Kidney capillary endothelial cell (primary cell): ENCODE measurements around the gene RAB36.

Experiments used
- DNase-seq: peaks from one replicate; pipeline ENCODE4 v3.0.0-alpha.2; 2018; ENCODE audit warnings: low spot score

Gene RAB36

DNA sequence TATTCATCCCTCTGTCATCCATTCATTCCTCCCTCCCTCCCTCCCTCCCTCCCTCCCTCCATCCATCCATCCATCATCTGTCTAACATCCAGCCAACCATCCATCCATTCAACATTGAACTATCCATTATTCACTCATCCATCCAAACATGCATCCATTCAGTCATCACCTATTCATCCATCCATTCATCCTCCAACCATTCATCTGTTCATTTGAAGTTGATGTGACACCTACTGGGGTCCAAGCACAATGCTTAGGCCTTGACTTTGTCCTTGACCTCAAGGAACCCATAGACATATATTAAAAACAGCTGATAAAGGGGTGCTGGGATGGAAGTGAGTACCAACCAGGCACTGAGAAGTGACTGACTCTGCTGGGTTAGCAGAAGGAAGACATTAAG lies 61.6 kb downstream of the RAB36 start:
- DNase-seq = no peak

DNA sequence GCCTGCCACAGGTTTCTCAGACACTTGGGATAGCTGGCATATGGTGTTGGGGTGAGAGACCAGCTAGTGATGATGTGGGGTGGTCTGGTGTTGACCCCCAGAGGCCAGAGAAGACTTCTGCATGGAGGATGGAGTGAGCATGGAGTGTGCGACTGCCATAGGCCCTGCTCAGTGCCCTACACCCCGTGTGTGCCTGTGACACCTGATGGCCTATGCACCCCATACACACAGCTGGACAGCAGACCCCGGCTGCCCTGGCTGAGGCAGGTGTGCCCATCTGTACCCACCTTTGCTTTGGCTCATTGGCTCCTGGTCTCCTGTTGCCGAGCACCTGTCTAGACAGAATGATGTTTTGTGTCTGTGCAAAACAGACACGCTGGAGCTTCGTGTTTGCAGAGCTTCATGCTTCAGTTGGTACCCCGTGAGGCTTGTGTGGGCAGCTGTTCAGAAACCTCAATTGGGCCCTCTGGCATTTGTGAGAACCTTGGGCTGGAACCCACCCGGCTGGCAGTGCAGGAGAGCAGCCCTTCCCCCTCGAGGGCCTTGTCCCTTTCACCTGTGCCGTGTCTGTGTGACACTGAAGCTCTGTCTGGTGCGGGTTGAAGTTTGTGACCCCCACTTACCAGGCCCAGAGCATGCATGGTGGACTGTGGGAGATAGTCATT lies 62.6 kb downstream of the RAB36 start:
- no peak for DNase-seq

DNA sequence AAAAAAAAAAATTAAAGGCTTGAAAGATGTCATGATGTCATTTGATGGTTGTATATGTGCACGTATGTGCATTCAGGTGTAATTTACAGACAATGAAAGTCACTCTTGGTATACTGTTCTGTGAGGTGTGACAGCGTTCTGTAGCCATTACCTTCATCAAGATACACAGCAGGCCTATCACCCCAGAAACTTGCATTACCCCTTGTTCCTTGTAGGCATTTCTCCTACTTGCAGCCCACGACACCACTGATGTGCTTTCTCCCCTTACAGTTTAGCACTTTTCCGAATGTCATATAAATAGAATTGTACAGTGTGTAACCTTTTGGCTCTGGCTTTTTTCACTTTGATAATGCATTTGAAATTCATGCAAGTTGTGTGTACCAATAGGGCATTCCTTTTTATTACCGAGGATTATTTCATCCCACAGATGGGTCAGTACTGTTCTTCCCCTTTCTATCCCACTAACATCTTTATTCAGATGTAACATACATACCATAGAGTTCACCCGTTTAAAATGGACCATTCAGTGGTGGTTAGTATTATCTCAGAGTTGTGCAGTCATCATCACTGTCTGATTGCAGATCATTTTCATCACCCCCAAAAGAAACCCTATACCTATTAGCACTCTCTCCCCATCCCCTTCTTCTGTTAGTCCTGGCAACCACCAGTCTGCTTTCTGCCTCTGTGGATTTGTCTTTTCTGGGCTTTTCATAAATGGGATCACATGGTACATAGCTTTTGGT lies 65.3 kb downstream of the RAB36 start:
- DNase-seq = no peak

DNA sequence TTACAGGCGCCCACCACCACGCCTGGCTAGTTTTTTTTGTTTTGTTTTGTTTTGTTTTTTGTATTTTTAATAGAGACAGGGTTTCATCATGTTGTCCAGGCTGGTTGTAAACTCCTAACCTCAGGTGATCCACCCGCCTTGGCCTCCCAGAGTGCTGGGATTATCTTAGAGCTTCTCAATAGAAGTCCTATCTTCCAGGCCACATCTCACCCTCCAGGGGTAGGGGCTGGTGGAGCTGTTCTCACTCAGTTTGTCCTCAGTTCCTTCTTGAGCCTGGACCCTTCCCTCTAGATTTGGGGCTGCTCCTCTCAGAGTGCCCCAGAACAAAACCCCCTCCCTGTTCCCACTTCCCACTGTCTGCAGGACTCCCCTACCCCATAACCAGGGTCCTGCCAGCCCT lies 66.3 kb downstream of the RAB36 start:
- DNase-seq = no peak

DNA sequence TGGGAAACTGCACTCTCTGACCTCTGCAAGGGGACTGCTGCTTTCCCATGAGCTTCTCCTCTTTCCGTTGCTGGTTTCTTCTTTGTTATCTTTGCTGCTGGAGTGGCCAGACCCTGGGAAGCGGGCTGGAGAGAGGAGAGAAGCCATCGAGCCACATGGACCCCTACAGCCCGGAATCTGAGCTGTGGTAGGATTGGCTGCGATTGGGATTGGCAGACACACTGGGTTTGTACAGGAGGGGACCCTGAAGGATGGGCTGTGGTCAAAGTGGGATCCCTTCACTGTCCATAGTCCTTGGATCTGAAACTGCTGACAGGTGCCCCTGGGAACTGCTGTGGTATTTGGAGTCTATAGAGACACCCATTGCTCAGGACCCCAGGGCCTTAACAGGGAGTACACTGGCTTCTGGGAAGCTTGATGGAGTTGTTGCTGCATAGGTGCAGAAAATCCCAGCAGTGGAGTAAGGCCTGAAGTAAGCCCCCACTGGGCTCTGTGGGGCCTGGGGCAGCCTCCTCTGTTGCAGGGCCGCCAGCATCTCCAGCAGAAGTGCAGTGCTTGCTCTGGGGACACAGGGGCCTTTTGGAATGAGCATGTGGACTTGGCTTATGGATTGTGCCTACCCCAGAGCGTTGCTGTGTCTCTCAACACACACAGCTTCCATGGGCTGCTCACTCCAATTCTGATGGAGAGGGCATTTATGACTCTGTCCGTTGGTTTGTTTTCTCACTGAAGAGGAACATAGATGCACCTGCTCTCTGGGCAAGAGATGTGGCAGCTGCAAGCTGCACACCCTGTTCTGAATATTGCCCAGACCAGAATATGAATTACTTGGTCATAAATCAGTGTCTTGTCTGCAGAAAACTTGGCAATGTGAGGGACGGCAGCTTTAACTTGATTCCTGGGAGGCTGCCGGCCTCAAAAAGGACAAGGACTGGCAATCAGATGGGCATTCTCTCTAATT lies 67.1 kb downstream of the RAB36 start:
- no peak for DNase-seq

DNA sequence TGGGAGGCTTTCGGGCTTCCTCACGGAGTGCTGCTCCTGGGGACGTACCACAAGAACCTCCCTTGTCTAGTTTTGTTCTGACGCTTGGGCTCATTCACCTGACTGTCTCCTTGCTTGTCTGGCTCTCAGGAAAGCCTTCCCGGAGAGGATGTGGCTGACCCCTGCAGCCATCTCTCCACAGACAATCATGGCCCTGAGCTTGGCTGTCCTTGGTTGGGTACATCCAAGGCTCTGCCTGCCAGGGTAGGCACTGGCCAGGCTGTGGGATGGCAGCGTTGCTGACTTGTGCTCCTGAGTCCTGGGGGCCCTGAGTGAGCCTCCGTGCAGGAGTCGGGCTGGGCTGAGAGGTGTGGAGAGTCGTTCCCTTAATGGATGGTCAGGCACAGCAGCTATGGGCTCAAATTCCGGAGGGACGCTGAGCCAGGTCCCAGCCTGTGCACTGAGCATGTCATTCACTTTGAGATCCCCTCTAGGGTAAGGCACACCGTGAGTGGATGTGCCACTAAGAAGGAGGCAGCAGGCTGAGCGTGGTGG lies 67.8 kb downstream of the RAB36 start:
- DNase-seq = no peak

DNA sequence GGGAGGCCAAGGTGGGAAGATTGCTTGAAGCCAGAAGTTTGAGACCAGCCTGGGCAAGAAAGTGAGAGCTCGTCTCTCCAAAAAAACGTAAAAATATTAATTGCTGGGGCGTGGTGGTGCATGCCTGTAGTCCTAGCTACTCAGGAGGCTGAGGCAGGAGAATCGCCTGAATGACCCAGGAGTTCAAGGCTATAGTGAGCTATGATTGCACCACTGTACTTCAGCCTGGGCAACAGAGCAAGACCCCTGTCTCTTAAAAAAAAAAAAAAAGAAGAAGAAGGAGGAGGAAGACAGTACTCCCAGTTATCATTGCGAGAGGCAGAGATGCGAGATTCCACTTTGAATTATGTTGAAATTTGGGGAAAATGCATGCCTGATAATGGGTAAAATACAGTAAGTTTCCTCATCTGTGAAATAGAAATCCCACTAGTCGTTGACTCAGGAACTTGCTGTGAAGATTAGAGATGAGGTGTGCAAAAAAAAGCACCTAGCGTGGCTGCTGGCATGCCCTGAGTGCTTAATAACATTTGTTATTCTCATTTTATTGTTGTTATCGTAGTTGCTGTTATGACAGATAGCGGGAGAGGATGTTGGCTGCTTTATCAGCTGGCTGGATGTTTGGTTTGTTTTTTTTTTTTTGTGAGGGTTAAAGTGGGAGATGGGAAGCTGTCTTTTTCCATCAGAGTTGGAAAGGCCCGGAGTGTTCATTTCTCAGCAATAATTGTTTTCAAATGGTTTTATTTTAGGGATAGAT lies 68.5 kb downstream of the RAB36 start:
- no peak for DNase-seq
